HepG2 (cell line): ENCODE data around the gene TLE1. TPM values are rescaled to one million over a fixed set of nuclear protein-coding genes. Genes with fewer than 3 reads are reported as not detected.

Experiments used
- CEBPB ChIP-seq: IDR thresholded peaks from 2 replicates; pipeline ENCODE4 v1.6.1; 2011; ENCODE audit warnings: low read depth, low read length, improper control_type of control experiment, borderline replicate concordance
- CENPT ChIP-seq: sonication (generic); formaldehyde crosslinking; IDR thresholded peaks from 2 replicates; pipeline ENCODE4 v1.8.0; 2022; ENCODE audit warnings: low read depth, mild to moderate bottlenecking, moderate library complexity, missing genetic modification reagents
- EP300 ChIP-seq, 3 experiments: sonication (generic) in 1 of 3; formaldehyde crosslinking in 1 of 3; IDR thresholded peaks; 2 replicates each; pipeline versions ENCODE4 v1.5.1 to v1.6.1; 2011 to 2020; ENCODE audit warnings: low read depth in 2 of 3, low read length in 2 of 3, borderline replicate concordance in 1 of 3, improper control_type of control experiment in 1 of 3, mild to moderate bottlenecking in 1 of 3, missing genetic modification reagents in 1 of 3, moderate library complexity in 1 of 3
- HDAC1 ChIP-seq: sonication (generic); formaldehyde crosslinking; IDR thresholded peaks from 2 replicates; pipeline ENCODE4 v1.5.1; 2020; ENCODE audit warnings: mild to moderate bottlenecking, missing genetic modification reagents
- HNF4A ChIP-seq: sonication (generic); formaldehyde crosslinking; IDR thresholded peaks from 2 replicates; pipeline ENCODE4 v1.4.0; 2020; ENCODE audit warnings: missing genetic modification reagents
- HNRNPH1 ChIP-seq: fragments of 200-400 bp; formaldehyde crosslinking; optimal IDR thresholded peaks from 2 replicates; pipeline ENCODE3; 2017; ENCODE audit warnings: mild to moderate bottlenecking, low read depth, low read length
- HOXA7 ChIP-seq: sonication (generic); formaldehyde crosslinking; IDR thresholded peaks from 2 replicates; pipeline ENCODE4 v1.8.1; 2022; ENCODE audit warnings: mild to moderate bottlenecking, missing genetic modification reagents, moderate library complexity
- IRF2 ChIP-seq: IDR thresholded peaks from 2 replicates; pipeline ENCODE4 v1.6.1; 2018; ENCODE audit warnings: missing genetic modification reagents, missing compliant biosample characterization
- LCORL ChIP-seq, 2 experiments: fragments of 450-650 bp in 1 of 2; sonication (generic) in 1 of 2; formaldehyde crosslinking in 1 of 2; IDR thresholded peaks; 2 replicates each; pipeline versions ENCODE4 v1.5.0 to v1.6.1; 2017 to 2020; ENCODE audit warnings: antibody characterized with exemption in 1 of 2, missing genetic modification reagents in 1 of 2
- MED8 ChIP-seq: sonication (generic); formaldehyde crosslinking; IDR thresholded peaks from 2 replicates; pipeline ENCODE4 v1.8.1; 2023; ENCODE audit warnings: mild to moderate bottlenecking, missing genetic modification reagents; ENCODE audit not compliant: insufficient replicate concordance
- SIN3A ChIP-seq: IDR thresholded peaks from 2 replicates; pipeline ENCODE4 v1.6.1; 2011; ENCODE audit warnings: low read depth, mild to moderate bottlenecking, control low read depth, low read length, borderline replicate concordance
- SMC3 ChIP-seq: IDR thresholded peaks from 2 replicates; pipeline ENCODE4 v1.6.1; 2011; ENCODE audit warnings: low read length, improper control_type of control experiment
- ZIK1 ChIP-seq: sonication (generic); formaldehyde crosslinking; IDR thresholded peaks from 2 replicates; pipeline ENCODE4 v1.5.0; 2020; ENCODE audit warnings: mild to moderate bottlenecking, low read depth, missing genetic modification reagents, borderline replicate concordance
- ZNF530 ChIP-seq: sonication (generic); formaldehyde crosslinking; IDR thresholded peaks from 2 replicates; pipeline ENCODE4 v1.5.0; 2020; ENCODE audit warnings: low read depth, mild to moderate bottlenecking, missing genetic modification reagents
- ZNF547 ChIP-seq: sonication (generic); formaldehyde crosslinking; IDR thresholded peaks from 2 replicates; pipeline ENCODE4 v1.5.1; 2020; ENCODE audit warnings: mild to moderate bottlenecking, missing genetic modification reagents
- ZNF558 ChIP-seq: sonication (generic); formaldehyde crosslinking; IDR thresholded peaks from 2 replicates; pipeline ENCODE4 v1.9.0; 2022; ENCODE audit warnings: mild to moderate bottlenecking, missing genetic modification reagents, borderline replicate concordance
- ZNF577 ChIP-seq: sonication (generic); formaldehyde crosslinking; IDR thresholded peaks from 2 replicates; pipeline ENCODE4 v1.4.0; 2020; ENCODE audit warnings: mild to moderate bottlenecking, low read depth, missing genetic modification reagents, borderline replicate concordance
- polyA plus RNA-seq, 8 experiments: library from polyadenylated mRNA; depleted of rRNA in 3 of 8; stranded (reverse) in 7 of 8; unstranded in 1 of 8; fragments of >200 nt; fragmentation: Illumina TruSeq in 4 of 8; extraction: Trizol in 4 of 8; gene quantifications; 2 replicates each; pipeline versions ENCODE4 v1.2.1 to v1.2.3, GENCODE V29; 2011 to 2016; ENCODE audit warnings: low read depth in 4 of 8, missing spikeins in 1 of 8, mixed read lengths in 1 of 8; ENCODE audit not compliant: insufficient read depth in 1 of 8
- total RNA-seq, 5 experiments: library from RNA; depleted of rRNA; stranded (reverse); fragments of >200 nt; fragmentation: Illumina TruSeq; extraction: Trizol; gene quantifications; 2 replicates each; pipeline ENCODE4 v1.2.3, GENCODE V29; 2016; ENCODE audit warnings: low read depth in 1 of 5
- TF ChIP-seq, protein P1 (sequence below), 2 experiments: sonication (generic) in 1 of 2; formaldehyde crosslinking in 1 of 2; IDR thresholded peaks; 2 replicates each; pipeline versions ENCODE4 v1.4.0 to v1.6.1; 2018 to 2020; ENCODE audit warnings: missing genetic modification reagents in 2 of 2, borderline replicate concordance in 1 of 2, low read depth in 1 of 2, mild to moderate bottlenecking in 1 of 2, missing biosample characterization in 1 of 2
- TF ChIP-seq, protein P2 (sequence below): IDR thresholded peaks from 2 replicates; pipeline ENCODE4 v1.6.1; 2016; ENCODE audit warnings: control low read depth
- TF ChIP-seq, protein P3 (sequence below): sonication (generic); formaldehyde crosslinking; IDR thresholded peaks from 2 replicates; pipeline ENCODE4 v1.4.0; 2020; ENCODE audit warnings: mild to moderate bottlenecking, missing genetic modification reagents

TLE1 gene
- total and polyA plus RNA-seq, 2 of the 13 experiments (the other 11 are each of a cell fraction or from before 2014, with no cell fraction given) = 35.9 to 109 TPM

DNA sequence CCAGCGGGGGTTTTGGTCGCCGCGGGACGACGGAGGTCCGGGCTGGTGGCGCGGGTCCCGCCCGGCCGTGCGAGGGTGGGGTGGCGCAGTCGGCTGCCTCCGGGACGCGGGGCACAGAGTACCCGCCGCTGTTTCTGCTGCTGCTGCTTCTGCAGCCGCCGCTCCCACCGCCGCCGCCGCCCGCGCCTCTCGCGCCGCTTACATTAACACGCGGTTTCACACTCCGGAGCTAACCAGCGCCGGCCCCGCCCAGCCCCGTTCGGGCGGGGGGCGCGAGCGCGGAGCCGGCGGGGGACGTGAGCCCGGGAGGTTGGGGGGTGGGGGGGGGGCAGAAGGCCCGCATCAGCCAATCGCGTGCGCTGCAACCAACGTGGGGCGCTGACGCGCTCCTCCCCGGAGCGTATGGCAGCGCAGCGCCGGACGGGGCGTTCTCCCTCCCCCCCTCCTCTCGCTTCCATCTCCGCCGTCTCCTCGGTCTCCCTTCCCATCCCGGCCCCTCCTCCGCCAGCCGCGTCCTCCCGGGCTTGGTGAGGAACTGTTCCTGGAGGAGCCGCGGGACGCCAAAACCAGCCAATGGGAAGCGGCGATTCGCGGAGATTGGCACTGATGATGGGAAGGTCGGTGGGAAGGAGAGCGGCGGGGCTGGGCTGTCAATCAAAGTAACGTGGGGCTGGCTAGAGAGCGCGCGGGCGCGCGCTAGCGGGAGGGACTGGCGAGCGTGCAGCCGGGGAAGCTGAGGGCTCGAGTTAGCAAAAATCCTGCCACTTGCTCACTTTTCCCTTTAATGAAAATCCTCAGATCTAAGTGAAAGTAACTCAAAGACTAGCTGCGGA is at the start of gene TLE1 (continued):
- TF ChIP-seq MED8 (CRISPR knock-in tag) = peak; percentile 21
- TF ChIP-seq HDAC1 (CRISPR knock-in tag) = peak; percentile 55
- TF ChIP-seq SIN3A = peak; percentile 74; the same call in 1 of the 2 replicates
- TF ChIP-seq SMC3 = no peak
- TF ChIP-seq LCORL (IDR thresholded peaks at IDR 0.05) = no peak
- no peak for TF ChIP-seq LCORL (CRISPR knock-in tag; IDR thresholded peaks at IDR 0.05)
- no peak for TF ChIP-seq ZNF577 (CRISPR knock-in tag)
- TF ChIP-seq CENPT = no peak
- TF ChIP-seq, protein P1, sequence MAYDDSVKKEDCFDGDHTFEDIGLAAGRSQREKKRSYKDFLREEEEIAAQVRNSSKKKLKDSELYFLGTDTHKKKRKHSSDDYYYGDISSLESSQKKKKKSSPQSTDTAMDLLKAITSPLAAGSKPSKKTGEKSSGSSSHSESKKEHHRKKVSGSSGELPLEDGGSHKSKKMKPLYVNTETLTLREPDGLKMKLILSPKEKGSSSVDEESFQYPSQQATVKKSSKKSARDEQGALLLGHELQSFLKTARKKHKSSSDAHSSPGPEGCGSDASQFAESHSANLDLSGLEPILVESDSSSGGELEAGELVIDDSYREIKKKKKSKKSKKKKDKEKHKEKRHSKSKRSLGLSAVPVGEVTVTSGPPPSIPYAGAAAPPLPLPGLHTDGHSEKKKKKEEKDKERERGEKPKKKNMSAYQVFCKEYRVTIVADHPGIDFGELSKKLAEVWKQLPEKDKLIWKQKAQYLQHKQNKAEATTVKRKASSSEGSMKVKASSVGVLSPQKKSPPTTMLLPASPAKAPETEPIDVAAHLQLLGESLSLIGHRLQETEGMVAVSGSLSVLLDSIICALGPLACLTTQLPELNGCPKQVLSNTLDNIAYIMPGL (CRISPR knock-in tag; IDR thresholded peaks at IDR 0.05; ENCODE audit: borderline replicate concordance in 1 of 2, low read depth in 1 of 2) = peak; percentile 82 to 83; a peak in 2 of 4 replicates
- 0 out of 2 replicates have a peak, but pooled peaks have one; percentile 15 for TF ChIP-seq HNF4A (CRISPR knock-in tag)
- TF ChIP-seq ZNF530 (CRISPR knock-in tag) = no peak
- no peak for TF ChIP-seq CEBPB
- TF ChIP-seq HNRNPH1 = no peak
- peak; percentile 45; the same call in 1 of the 2 replicates for TF ChIP-seq IRF2
- TF ChIP-seq, protein P2, sequence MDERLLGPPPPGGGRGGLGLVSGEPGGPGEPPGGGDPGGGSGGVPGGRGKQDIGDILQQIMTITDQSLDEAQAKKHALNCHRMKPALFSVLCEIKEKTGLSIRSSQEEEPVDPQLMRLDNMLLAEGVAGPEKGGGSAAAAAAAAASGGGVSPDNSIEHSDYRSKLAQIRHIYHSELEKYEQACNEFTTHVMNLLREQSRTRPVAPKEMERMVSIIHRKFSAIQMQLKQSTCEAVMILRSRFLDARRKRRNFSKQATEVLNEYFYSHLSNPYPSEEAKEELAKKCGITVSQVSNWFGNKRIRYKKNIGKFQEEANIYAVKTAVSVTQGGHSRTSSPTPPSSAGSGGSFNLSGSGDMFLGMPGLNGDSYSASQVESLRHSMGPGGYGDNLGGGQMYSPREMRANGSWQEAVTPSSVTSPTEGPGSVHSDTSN (CRISPR knock-in tag) = peak; percentile 98
- TF ChIP-seq, protein P3, sequence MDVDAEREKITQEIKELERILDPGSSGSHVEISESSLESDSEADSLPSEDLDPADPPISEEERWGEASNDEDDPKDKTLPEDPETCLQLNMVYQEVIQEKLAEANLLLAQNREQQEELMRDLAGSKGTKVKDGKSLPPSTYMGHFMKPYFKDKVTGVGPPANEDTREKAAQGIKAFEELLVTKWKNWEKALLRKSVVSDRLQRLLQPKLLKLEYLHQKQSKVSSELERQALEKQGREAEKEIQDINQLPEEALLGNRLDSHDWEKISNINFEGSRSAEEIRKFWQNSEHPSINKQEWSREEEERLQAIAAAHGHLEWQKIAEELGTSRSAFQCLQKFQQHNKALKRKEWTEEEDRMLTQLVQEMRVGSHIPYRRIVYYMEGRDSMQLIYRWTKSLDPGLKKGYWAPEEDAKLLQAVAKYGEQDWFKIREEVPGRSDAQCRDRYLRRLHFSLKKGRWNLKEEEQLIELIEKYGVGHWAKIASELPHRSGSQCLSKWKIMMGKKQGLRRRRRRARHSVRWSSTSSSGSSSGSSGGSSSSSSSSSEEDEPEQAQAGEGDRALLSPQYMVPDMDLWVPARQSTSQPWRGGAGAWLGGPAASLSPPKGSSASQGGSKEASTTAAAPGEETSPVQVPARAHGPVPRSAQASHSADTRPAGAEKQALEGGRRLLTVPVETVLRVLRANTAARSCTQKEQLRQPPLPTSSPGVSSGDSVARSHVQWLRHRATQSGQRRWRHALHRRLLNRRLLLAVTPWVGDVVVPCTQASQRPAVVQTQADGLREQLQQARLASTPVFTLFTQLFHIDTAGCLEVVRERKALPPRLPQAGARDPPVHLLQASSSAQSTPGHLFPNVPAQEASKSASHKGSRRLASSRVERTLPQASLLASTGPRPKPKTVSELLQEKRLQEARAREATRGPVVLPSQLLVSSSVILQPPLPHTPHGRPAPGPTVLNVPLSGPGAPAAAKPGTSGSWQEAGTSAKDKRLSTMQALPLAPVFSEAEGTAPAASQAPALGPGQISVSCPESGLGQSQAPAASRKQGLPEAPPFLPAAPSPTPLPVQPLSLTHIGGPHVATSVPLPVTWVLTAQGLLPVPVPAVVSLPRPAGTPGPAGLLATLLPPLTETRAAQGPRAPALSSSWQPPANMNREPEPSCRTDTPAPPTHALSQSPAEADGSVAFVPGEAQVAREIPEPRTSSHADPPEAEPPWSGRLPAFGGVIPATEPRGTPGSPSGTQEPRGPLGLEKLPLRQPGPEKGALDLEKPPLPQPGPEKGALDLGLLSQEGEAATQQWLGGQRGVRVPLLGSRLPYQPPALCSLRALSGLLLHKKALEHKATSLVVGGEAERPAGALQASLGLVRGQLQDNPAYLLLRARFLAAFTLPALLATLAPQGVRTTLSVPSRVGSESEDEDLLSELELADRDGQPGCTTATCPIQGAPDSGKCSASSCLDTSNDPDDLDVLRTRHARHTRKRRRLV (CRISPR knock-in tag) = no peak; the same call in 1 of the 2 replicates
- TF ChIP-seq HOXA7 (CRISPR knock-in tag) = no peak
- TF ChIP-seq ZNF547 (CRISPR knock-in tag) = no peak; the same call in 1 of the 2 replicates
- no peak for TF ChIP-seq ZNF558 (CRISPR knock-in tag)
- TF ChIP-seq ZIK1 (CRISPR knock-in tag) = peak; percentile 64; the same call in 1 of the 2 replicates
- peak in 1 of 2 experiments; percentile 44; a peak in 2 of 4 replicates for TF ChIP-seq EP300 (IDR thresholded peaks at IDR 0.05; ENCODE audit: low read depth in 2 of 2, low read length in 2 of 2)
- TF ChIP-seq EP300 (CRISPR knock-in tag; IDR thresholded peaks at IDR 0.05; ENCODE audit: borderline replicate concordance) = no peak
